Peyer's patch (tissue), 4 donors: ENCODE data around the gene DZANK1.

ENCODE experiments used
- CTCF ChIP-seq, 6 experiments: fragments of 450-650 bp in 4 of 6; fragments of 200-600 bp in 2 of 6; sonication (generic) in 1 of 6; IDR thresholded peaks; one replicate each; pipeline ENCODE4 v1.5.1; 2017 to 2019; ENCODE audit warnings: antibody characterized with exemption in 6 of 6, mild to moderate bottlenecking in 3 of 6, moderate library complexity in 1 of 6
- POLR2A ChIP-seq, 2 donors: fragments of 450-650 bp; IDR thresholded peaks; one replicate each; pipeline ENCODE4 v1.5.1; 2017; ENCODE audit warnings: antibody characterized with exemption in 2 of 2, mild to moderate bottlenecking in 2 of 2, moderate library complexity in 2 of 2

GRCh38 chr20:18504479-18505060 is 37.7 kb upstream of the DZANK1 start:
- TF ChIP-seq POLR2A (IDR thresholded peaks at IDR 0.05), result no peak
- TF ChIP-seq CTCF (IDR thresholded peaks at IDR 0.05), result no peak
